Kidney (tissue), 22 donors: Measurements from ENCODE around the gene TCEAL1. TPM values are rescaled to one million over a fixed set of nuclear protein-coding genes. Genes with fewer than 3 reads are reported as not detected.

Experiments
- DNase-seq, 5 donors: peaks; one replicate each; pipeline ENCODE4 v3.0.0-alpha.2; 2013 to 2020
- FAIRE-seq: peaks from 2 replicates; lab custom pipeline; 2012; peaks lifted over from hg19 to GRCh38; lab: Jason Lieb, UNC
- H3K27ac ChIP-seq, 2 donors: one replicate each; pipeline ENCODE4 v1.7.0; 2013; ENCODE audit warnings: low read depth in 2 of 2, low read length in 2 of 2, inconsistent platforms in 1 of 2
- H3K27me3 ChIP-seq: one replicate; pipeline ENCODE4 v1.7.1; 2013; ENCODE audit warnings: low read length, inconsistent platforms; ENCODE audit not compliant: control insufficient read depth, insufficient read depth
- H3K36me3 ChIP-seq, 3 donors: one replicate each; pipeline versions ENCODE4 v1.7.0 to v1.7.1; 2013; ENCODE audit warnings: low read length in 3 of 3, control low read depth in 1 of 3, inconsistent platforms in 1 of 3; ENCODE audit not compliant: insufficient read depth in 3 of 3, control insufficient read depth in 2 of 3
- H3K4me1 ChIP-seq, 3 donors: one replicate each; pipeline versions ENCODE4 v1.7.0 to v1.7.1; 2013; ENCODE audit warnings: low read length in 3 of 3, inconsistent platforms in 1 of 3, low read depth in 1 of 3; ENCODE audit not compliant: control insufficient read depth in 2 of 3, insufficient read depth in 2 of 3
- H3K4me3 ChIP-seq, 3 donors: one replicate each; pipeline versions ENCODE4 v1.7.0 to v1.8.1; 2013; ENCODE audit warnings: low read length in 3 of 3, control low read depth in 1 of 3, inconsistent platforms in 1 of 3
- H3K9ac ChIP-seq, 3 donors: one replicate each; pipeline versions ENCODE4 v1.7.0 to v1.7.1; 2013; ENCODE audit warnings: low read length in 3 of 3, control low read depth in 1 of 3, inconsistent platforms in 1 of 3
- H3K9me3 ChIP-seq, 3 donors: one replicate each; pipeline versions ENCODE4 v1.7.0 to v1.7.1; 2013; ENCODE audit warnings: low read length in 3 of 3, control low read depth in 1 of 3, inconsistent platforms in 1 of 3; ENCODE audit not compliant: control insufficient read depth in 2 of 3, insufficient read depth in 1 of 3
- CTCF ChIP-seq: IDR thresholded peaks from 3 replicates; pipeline ENCODE4 v1.5.1; 2012; ENCODE audit warnings: mild to moderate bottlenecking, moderate library complexity, borderline replicate concordance; ENCODE audit not compliant: insufficient read depth; ENCODE audit errors: extremely low read depth
- intact Hi-C: fragments of 100-400 bp; cut with DNase I; formaldehyde crosslinking; loops from one replicate; pipeline ENCODE4 v1.11.1; 2022
- long read RNA-seq, 10 donors: library from polyadenylated mRNA in 1 of 10; unstranded in 1 of 10; transcript quantifications; one replicate each; pipeline ENCODE4 v2.0.0 and lab custom pipeline, GENCODE V29; 2021 to 2026
- polyA plus RNA-seq: library from polyadenylated mRNA; stranded (reverse); fragments of 350-450 nt; fragmentation: Illumina TruSeq; extraction: RNeasy Lipid Tissue Mini Kit (QIAGEN cat#74804); gene quantifications from one replicate; pipeline ENCODE4 v1.2.3, GENCODE V29; 2014; ENCODE audit warnings: low read depth, low replicate concordance; ENCODE audit not compliant: insufficient read depth
- total RNA-seq: library from RNA; stranded (reverse); fragmentation: NEBNext Ultra II Directional; extraction: Animal tissue kit (Norgen Biotek cat#: 25700); gene quantifications from one replicate; pipeline ENCODE4 v1.2.1, GENCODE V29; 2021
- donor health status: control.
- donor health status: control.
- donor health status: control.
- donor health status: control.
- donor health status: control.
- donor health status: DM: yes; HTN: yes; CAD: no.
- donor health status: Normal renal cell carcinoma (clear cell type).

The TCEAL1 gene
- total RNA-seq (30.3 TPM), polyA plus RNA-seq (32.5 TPM)
- long read RNA-seq, donor 1, transcript TCEAL1-201 (3 exons, 1,164 nt), result major isoform, 5 of 13 reads
- long read RNA-seq, donor 1, partial matches to known transcripts, result 0 of 13 reads
- long read RNA-seq, donor 1, other reads (novel, unspliced or antisense), result 5 of 13 reads
- long read RNA-seq, donor 2, transcript TCEAL1-201 (3 exons, 1,164 nt), result major isoform, 7 of 11 reads
- long read RNA-seq, donor 2, partial matches to known transcripts, result 0 of 11 reads
- long read RNA-seq, donor 2, other reads (novel, unspliced or antisense), result 0 of 11 reads
- long read RNA-seq, donor 3, transcript TCEAL1-201 (3 exons, 1,164 nt), result major isoform, 17 of 24 reads
- long read RNA-seq, donor 3, partial matches to known transcripts, result 0 of 24 reads
- long read RNA-seq, donor 3, other reads (novel, unspliced or antisense), result 0 of 24 reads
- long read RNA-seq, donor 4, transcript TCEAL1-201 (3 exons, 1,164 nt), result major isoform, 6 of 7 reads
- long read RNA-seq, donor 4, partial matches to known transcripts, result 0 of 7 reads
- long read RNA-seq, donor 4, other reads (novel, unspliced or antisense), result 0 of 7 reads
- long read RNA-seq, donor 5, result 0 reads
- long read RNA-seq, donor 6, transcript TCEAL1-201 (3 exons, 1,164 nt), result major isoform, 11 of 35 reads
- long read RNA-seq, donor 6, partial matches to known transcripts, result 12 of 35 reads
- long read RNA-seq, donor 6, other reads (novel, unspliced or antisense), result 7 of 35 reads
- long read RNA-seq, donor 7, partial matches to known transcripts, result 4 of 20 reads
- long read RNA-seq, donor 7, other reads (novel, unspliced or antisense), result 13 of 20 reads
- long read RNA-seq, donor 8, transcript TCEAL1-201 (3 exons, 1,164 nt), result minor isoform, 5 of 16 reads
- long read RNA-seq, donor 8, transcript TCEAL1-202 (3 exons, 1,201 nt), result major isoform, 6 of 16 reads
- long read RNA-seq, donor 8, partial matches to known transcripts, result 0 of 16 reads
- long read RNA-seq, donor 8, other reads (novel, unspliced or antisense), result 5 of 16 reads
- long read RNA-seq, donor 9, partial matches to known transcripts, result 0 of 17 reads
- long read RNA-seq, donor 9, other reads (novel, unspliced or antisense), result 12 of 17 reads
- long read RNA-seq, donor 10, transcript TCEAL1-201 (3 exons, 1,164 nt), result major isoform, 8 of 12 reads
- long read RNA-seq, donor 10, partial matches to known transcripts, result 0 of 12 reads
- long read RNA-seq, donor 10, other reads (novel, unspliced or antisense), result 0 of 12 reads

GRCh38 chrX:103628386-103629317, at the start of gene TCEAL1:
TSS of gene TCEAL1 (plus strand) at chrX:103628975. CDS start at chrX:103629917, 942 bp downstream.
- peak within 1 kb of the TSS; percentile 84 to 92 (median 86) for H3K4me3 ChIP-seq
- DNase-seq (peak; percentile 64 to 87 (median 75)), FAIRE-seq (no peak)
- H3K9ac ChIP-seq, result peak within 1 kb of the TSS; percentile 82 to 89 (median 89)
- no peaks in the 10 kb centered on the region for H3K9me3 ChIP-seq
- no peaks in the 10 kb centered on the region for H3K36me3 ChIP-seq
- H3K4me1 ChIP-seq, result peaks cover 0 to 7% (median 0%) of the 10 kb centered on the region in 3 donors
- H3K27me3 ChIP-seq, result no peaks in the 10 kb centered on the region
- intact Hi-C loops, result no loop called here
- no peak for TF ChIP-seq CTCF
- H3K27ac ChIP-seq, result peak within 1 kb of the TSS; percentile 83 to 93

- intact Hi-C loops, result no loop called here
- Histone ChIP-seq H3K27me3 (no peaks in the 10 kb centered on the region), H3K9me3 (no peaks in the 10 kb centered on the region), H3K36me3 (peaks cover 0 to 4% (median 0%) of the 10 kb centered on the region in 3 donors), H3K9ac (no peak overlapping the region), H3K27ac (no peak overlapping the region), H3K4me3 (no peak overlapping the region), H3K4me1 (no peaks in the 10 kb centered on the region)
- DNase-seq (peak in 2 of 5 donors; percentile 12 to 67), FAIRE-seq (no peak)
- TF ChIP-seq CTCF, result no peak
Observed at GRCh38 chrX:103584596-103584995, 44.2 kb upstream of the TCEAL1 start.
